Measurements from ENCODE around the gene POLD4. TPM values are rescaled to one million over a fixed set of nuclear protein-coding genes. Genes with fewer than 3 reads are reported as not detected.

The POLD4 gene
- total RNA-seq, 4 donors from 2014 or later, result 74.3 to 329 (median 272) TPM

DNA sequence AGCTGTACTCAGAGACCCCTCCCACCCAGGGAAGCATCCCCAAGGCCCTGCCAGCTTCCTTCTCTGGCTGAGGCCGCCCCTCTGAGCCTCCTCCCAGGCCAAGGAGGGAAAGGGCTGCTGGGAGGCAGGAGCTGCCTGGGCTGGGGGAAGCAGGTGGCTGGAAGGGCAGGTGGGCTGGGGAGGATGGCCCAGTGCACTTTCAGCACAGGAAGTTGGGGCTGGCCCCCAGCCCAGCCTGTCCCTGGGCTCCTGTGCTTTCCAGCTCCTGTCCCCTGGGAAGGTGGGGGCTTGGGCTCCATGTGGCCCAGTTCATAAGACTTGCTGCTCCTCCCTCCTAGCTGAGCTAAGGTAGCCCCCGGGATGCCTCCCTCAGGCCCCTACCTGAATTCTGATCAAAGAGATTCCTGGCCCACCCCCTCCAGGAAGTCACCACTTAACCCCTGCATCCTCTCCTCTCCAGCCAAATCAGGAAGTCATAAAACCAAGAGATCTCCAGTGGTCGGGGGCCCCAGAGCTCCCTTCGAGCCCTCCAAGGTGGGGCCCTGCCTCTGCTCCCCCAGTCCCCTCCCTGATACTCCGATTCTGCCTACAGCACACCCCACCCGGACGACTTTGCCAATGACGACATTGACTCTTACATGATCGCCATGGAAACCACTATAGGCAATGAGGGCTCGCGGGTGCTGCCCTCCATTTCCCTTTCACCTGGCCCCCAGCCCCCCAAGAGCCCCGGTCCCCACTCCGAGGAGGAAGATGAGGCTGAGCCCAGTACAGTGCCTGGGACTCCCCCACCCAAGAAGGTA, 43.4 kb upstream of the POLD4 start:
- DNase-seq, result peak in 1 of 3 donors; percentile 49
- Histone ChIP-seq H3K27ac (peak overlapping the region in 2 of 4 donors; percentile 12 to 27), H3K4me3 (no peak overlapping the region), H3K9me3 (no peaks in the 10 kb centered on the region), H3K4me1 (peaks cover 0 to 47% (median 19%) of the 10 kb centered on the region in 4 donors), H3K27me3 (no peaks in the 10 kb centered on the region), H3K36me3 (peaks cover 0 to 56% (median 0%) of the 10 kb centered on the region in 3 donors)
- TF ChIP-seq POLR2A (IDR thresholded peaks at IDR 0.05), result no peak
- TF ChIP-seq, protein P1, sequence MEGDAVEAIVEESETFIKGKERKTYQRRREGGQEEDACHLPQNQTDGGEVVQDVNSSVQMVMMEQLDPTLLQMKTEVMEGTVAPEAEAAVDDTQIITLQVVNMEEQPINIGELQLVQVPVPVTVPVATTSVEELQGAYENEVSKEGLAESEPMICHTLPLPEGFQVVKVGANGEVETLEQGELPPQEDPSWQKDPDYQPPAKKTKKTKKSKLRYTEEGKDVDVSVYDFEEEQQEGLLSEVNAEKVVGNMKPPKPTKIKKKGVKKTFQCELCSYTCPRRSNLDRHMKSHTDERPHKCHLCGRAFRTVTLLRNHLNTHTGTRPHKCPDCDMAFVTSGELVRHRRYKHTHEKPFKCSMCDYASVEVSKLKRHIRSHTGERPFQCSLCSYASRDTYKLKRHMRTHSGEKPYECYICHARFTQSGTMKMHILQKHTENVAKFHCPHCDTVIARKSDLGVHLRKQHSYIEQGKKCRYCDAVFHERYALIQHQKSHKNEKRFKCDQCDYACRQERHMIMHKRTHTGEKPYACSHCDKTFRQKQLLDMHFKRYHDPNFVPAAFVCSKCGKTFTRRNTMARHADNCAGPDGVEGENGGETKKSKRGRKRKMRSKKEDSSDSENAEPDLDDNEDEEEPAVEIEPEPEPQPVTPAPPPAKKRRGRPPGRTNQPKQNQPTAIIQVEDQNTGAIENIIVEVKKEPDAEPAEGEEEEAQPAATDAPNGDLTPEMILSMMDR (IDR thresholded peaks at IDR 0.05), result no peak

DNA sequence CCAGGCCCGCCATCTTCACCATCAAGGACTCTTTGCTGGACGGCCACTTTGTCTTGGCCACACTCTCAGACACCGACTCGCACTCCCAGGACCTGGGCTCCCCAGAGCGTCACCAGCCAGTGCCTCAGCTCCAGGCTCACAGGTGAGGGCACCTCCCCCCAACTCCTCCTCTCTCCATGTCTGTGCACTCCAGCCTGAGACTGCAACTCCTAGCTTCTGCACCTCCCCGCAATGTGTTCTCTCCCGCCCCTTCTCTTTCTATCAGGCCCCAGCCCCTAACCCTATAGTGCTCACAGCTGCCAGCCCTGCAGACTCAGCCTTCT, 42.9 kb upstream of the POLD4 start:
- peaks cover 0 to 47% (median 19%) of the 10 kb centered on the region in 4 donors for H3K4me1 ChIP-seq
- H3K9me3 ChIP-seq, result no peaks in the 10 kb centered on the region
- H3K27ac ChIP-seq, result peak overlapping the region in 1 of 4 donors; percentile 12
- H3K27me3 ChIP-seq, result no peaks in the 10 kb centered on the region
- peaks cover 0 to 56% (median 0%) of the 10 kb centered on the region in 3 donors for H3K36me3 ChIP-seq
- TF ChIP-seq, protein P1 (IDR thresholded peaks at IDR 0.05), result no peak
- TF ChIP-seq POLR2A (IDR thresholded peaks at IDR 0.05), result no peak
- peak in 1 of 3 donors; percentile 43 for DNase-seq
- no peak overlapping the region for H3K4me3 ChIP-seq

DNA sequence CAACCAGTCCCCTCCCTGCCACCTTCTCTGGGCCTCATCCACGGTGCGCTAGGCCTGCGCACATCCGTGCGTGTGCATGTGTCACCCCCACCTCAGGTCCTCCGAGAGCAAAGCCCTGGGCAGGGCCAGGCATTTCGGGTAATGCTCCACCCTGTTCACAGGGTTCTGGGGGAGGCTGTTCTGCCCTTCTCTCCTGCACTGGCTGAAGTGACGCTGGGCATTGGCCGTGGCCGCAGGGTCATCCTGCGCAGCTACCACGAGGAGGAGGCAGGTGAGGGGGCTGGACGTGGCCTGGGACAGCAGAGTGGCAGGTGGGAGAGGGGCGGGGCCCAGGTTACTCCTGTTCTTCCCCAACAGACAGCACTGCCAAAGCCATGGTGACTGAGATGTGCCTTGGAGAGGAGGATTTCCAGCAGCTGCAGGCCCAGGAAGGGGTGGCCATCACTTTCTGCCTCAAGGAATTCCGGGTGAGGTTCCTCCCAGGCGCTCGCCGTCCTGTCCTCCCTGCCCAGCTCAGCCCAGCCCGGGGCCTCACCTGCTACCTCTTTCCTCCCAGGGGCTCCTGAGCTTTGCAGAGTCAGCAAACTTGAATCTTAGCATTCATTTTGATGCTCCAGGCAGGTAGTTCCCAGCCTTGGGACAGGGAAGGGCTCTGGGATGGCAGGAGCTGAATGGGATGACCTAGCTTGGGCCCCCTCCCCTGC, 42.4 kb upstream of the POLD4 start:
- H3K9me3 ChIP-seq, result no peaks in the 10 kb centered on the region
- no peak for TF ChIP-seq POLR2A (IDR thresholded peaks at IDR 0.05)
- TF ChIP-seq, protein P1 (IDR thresholded peaks at IDR 0.05), result no peak
- H3K4me1 ChIP-seq, result peaks cover 0 to 50% (median 20%) of the 10 kb centered on the region in 4 donors
- no peak overlapping the region for H3K4me3 ChIP-seq
- H3K27ac ChIP-seq, result peak overlapping the region in 1 of 4 donors; percentile 12
- no peaks in the 10 kb centered on the region for H3K27me3 ChIP-seq
- H3K36me3 ChIP-seq, result peaks cover 0 to 56% (median 0%) of the 10 kb centered on the region in 3 donors
- DNase-seq, result peak in 1 of 3 donors; percentile 45

DNA sequence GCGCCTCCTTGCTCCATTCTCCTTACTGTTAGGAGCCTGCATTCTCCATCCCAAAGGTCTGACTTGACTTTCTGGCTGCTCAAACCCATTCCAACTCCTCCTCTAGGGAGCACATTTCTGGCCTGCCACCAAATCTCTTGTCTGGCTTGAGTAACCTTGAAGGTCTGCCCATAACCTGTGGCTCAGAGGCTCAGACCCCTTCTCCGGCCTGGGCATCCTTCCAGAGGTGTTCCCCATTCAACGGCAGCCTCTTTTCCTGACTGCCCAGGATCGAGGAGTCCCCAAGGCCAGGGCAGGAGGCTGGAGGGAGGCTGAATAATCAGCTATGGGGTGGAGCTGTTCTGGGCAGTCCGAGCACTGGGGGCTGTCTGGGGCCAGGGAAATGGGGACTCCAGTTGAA, 40.6 kb upstream of the POLD4 start:
- TF ChIP-seq, protein P1 (IDR thresholded peaks at IDR 0.05), result no peak
- no peak for TF ChIP-seq POLR2A (IDR thresholded peaks at IDR 0.05)
- H3K27me3 ChIP-seq, result no peaks in the 10 kb centered on the region
- H3K36me3 ChIP-seq, result peaks cover 0 to 47% (median 0%) of the 10 kb centered on the region in 3 donors
- no peak overlapping the region for H3K4me3 ChIP-seq
- H3K9me3 ChIP-seq, result no peaks in the 10 kb centered on the region
- no peak overlapping the region for H3K27ac ChIP-seq
- no peak for DNase-seq
- peaks cover 0 to 44% (median 8%) of the 10 kb centered on the region in 4 donors for H3K4me1 ChIP-seq

DNA sequence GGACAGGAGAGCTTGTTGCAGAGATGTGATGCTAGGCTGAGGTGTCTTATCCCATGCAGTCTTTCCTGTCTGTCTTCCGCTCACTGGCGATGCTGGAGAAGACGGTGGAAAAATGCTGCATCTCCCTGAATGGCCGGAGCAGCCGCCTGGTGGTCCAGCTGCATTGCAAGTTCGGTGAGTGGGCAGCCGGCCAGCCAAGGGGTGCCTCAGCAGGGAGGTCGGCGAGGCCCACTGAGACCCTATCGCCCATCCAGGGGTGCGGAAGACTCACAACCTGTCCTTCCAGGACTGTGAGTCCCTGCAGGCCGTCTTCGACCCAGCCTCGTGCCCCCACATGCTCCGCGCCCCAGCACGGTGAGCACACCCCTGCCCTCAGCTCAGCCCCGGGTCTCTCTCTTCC, 40.1 kb upstream of the POLD4 start:
- H3K4me1 ChIP-seq, result peaks cover 0 to 41% (median 8%) of the 10 kb centered on the region in 4 donors
- H3K27ac ChIP-seq, result no peak overlapping the region
- H3K9me3 ChIP-seq, result no peaks in the 10 kb centered on the region
- TF ChIP-seq, protein P1 (IDR thresholded peaks at IDR 0.05), result no peak
- no peak for TF ChIP-seq POLR2A (IDR thresholded peaks at IDR 0.05)
- no peaks in the 10 kb centered on the region for H3K27me3 ChIP-seq
- H3K4me3 ChIP-seq, result no peak overlapping the region
- no peak for DNase-seq
- H3K36me3 ChIP-seq, result peaks cover 0 to 41% (median 0%) of the 10 kb centered on the region in 3 donors
